H9 (cell line): ENCODE data around the gene CD52. TPM values are rescaled to one million over a fixed set of nuclear protein-coding genes. Genes with fewer than 3 reads are reported as not detected.

Source experiments
- DNase-seq: peaks from one replicate; pipeline ENCODE4 v3.0.0-alpha.2; 2017
- H2AFZ ChIP-seq: one replicate; pipeline ENCODE4 v1.6.1; 2013; ENCODE audit warnings: mild to moderate bottlenecking, low read length, control low read depth, moderate library complexity
- H2AK5ac ChIP-seq: 2 replicates; pipeline ENCODE4 v1.6.1; 2013; ENCODE audit warnings: low read length, control low read depth, mixed read lengths; ENCODE audit not compliant: insufficient read length
- H2BK120ac ChIP-seq: one replicate; pipeline ENCODE4 v1.6.1; 2013; ENCODE audit warnings: low read depth, mild to moderate bottlenecking, low read length, control low read depth, inconsistent platforms; ENCODE audit not compliant: poor library complexity, severe bottlenecking
- H2BK12ac ChIP-seq: 2 replicates; pipeline ENCODE4 v1.6.1; 2013; ENCODE audit warnings: low read length, control low read depth, mixed read lengths, low read depth; ENCODE audit not compliant: insufficient read length
- H2BK15ac ChIP-seq: 2 replicates; pipeline ENCODE4 v1.6.1; 2013; ENCODE audit warnings: low read depth, low read length, control low read depth
- H2BK20ac ChIP-seq: one replicate; pipeline ENCODE4 v1.6.1; 2013; ENCODE audit warnings: low read depth, mild to moderate bottlenecking, low read length, control low read depth, inconsistent platforms; ENCODE audit not compliant: poor library complexity, severe bottlenecking
- H2BK5ac ChIP-seq: 2 replicates; pipeline ENCODE4 v1.6.1; 2013; ENCODE audit warnings: low read length, control low read depth, mixed read lengths; ENCODE audit not compliant: insufficient read length
- H3K14ac ChIP-seq: 2 replicates; pipeline ENCODE4 v1.6.1; 2013; ENCODE audit warnings: low read length, control low read depth; ENCODE audit not compliant: insufficient read depth
- H3K18ac ChIP-seq: 2 replicates; pipeline ENCODE4 v1.6.1; 2013; ENCODE audit warnings: low read depth, mild to moderate bottlenecking, mixed read lengths, low read length, control low read depth; ENCODE audit not compliant: insufficient read length
- H3K23ac ChIP-seq: 2 replicates; pipeline ENCODE4 v1.6.1; 2013; ENCODE audit warnings: low read length, control low read depth, mixed read lengths, low read depth; ENCODE audit not compliant: insufficient read length
- H3K23me2 ChIP-seq: 2 replicates; pipeline ENCODE4 v1.6.1; 2013; ENCODE audit warnings: low read depth, mild to moderate bottlenecking, mixed read lengths, low read length, control low read depth; ENCODE audit not compliant: insufficient read length, poor library complexity, severe bottlenecking
- H3K27ac ChIP-seq: 2 replicates; pipeline ENCODE4 v1.5.1; 2013; ENCODE audit warnings: low read length, control low read depth, mixed read lengths, low read depth; ENCODE audit not compliant: insufficient read length
- H3K27me3 ChIP-seq: 2 replicates; pipeline ENCODE4 v1.6.1; 2013; ENCODE audit warnings: low read length, control low read depth, inconsistent platforms; ENCODE audit not compliant: insufficient read depth
- H3K4ac ChIP-seq: 2 replicates; pipeline ENCODE4 v1.6.1; 2013; ENCODE audit warnings: low read depth, mild to moderate bottlenecking, control low read depth, inconsistent platforms, low read length, moderate library complexity
- H3K4me1 ChIP-seq: 2 replicates; pipeline ENCODE4 v1.6.1; 2013; ENCODE audit warnings: low read length, control low read depth, inconsistent platforms; ENCODE audit not compliant: insufficient read depth
- H3K4me2 ChIP-seq: 2 replicates; pipeline ENCODE4 v1.6.1; 2013; ENCODE audit warnings: low read length, control low read depth, mixed read lengths; ENCODE audit not compliant: insufficient read length, insufficient read depth
- H3K56ac ChIP-seq: 2 replicates; pipeline ENCODE4 v1.6.1; 2013; ENCODE audit warnings: low read depth, mild to moderate bottlenecking, mixed read lengths, low read length, control low read depth; ENCODE audit not compliant: insufficient read length
- H3K79me1 ChIP-seq: 2 replicates; pipeline ENCODE4 v1.6.1; 2013; ENCODE audit warnings: low read depth, mild to moderate bottlenecking, moderate library complexity, low read length, control low read depth, inconsistent platforms; ENCODE audit not compliant: insufficient read depth, poor library complexity, severe bottlenecking
- H3K79me2 ChIP-seq: 2 replicates; pipeline ENCODE4 v1.6.1; 2013; ENCODE audit warnings: low read length, control low read depth, inconsistent platforms; ENCODE audit not compliant: insufficient read depth
- H3K9ac ChIP-seq: 2 replicates; pipeline ENCODE4 v1.6.1; 2013; ENCODE audit warnings: low read length, control low read depth, mixed read lengths; ENCODE audit not compliant: insufficient read length; ENCODE audit errors: extremely low read depth
- H3K9me3 ChIP-seq: one replicate; pipeline ENCODE4 v1.6.1; 2013; ENCODE audit warnings: low read depth, low read length, inconsistent platforms; ENCODE audit not compliant: control insufficient read depth
- H3T11ph ChIP-seq: one replicate; pipeline ENCODE4 v1.6.1; 2013; ENCODE audit warnings: mild to moderate bottlenecking, low read length, control low read depth, inconsistent platforms
- H4K20me1 ChIP-seq: one replicate; pipeline ENCODE4 v1.6.1; 2013; ENCODE audit not compliant: control insufficient read depth, insufficient read length, insufficient read depth
- H4K5ac ChIP-seq: 2 replicates; pipeline ENCODE4 v1.6.1; 2013; ENCODE audit warnings: low read depth, mild to moderate bottlenecking, mixed read lengths, low read length, control low read depth; ENCODE audit not compliant: insufficient read length
- H4K8ac ChIP-seq: replicated peaks from 2 replicates; pipeline ENCODE4 v1.6.1; 2013; ENCODE audit warnings: low read length, control low read depth, mixed read lengths, low read depth; ENCODE audit not compliant: insufficient read length
- H4K91ac ChIP-seq: 2 replicates; pipeline ENCODE4 v1.6.1; 2013; ENCODE audit warnings: low read depth, mild to moderate bottlenecking, moderate library complexity, mixed read lengths, low read length, control low read depth; ENCODE audit not compliant: insufficient read length
- H3K27ac Mint-ChIP-seq, 3 experiments: 2 replicates in 2 of 3; 3 replicates in 1 of 3; pipeline ENCODE4 v1.8.0; 2020 to 2021; ENCODE audit warnings: mixed read lengths in 3 of 3, mild to moderate bottlenecking in 1 of 3, moderate library complexity in 1 of 3
- H3K27me3 Mint-ChIP-seq: 2 replicates; pipeline ENCODE4 v1.8.0; 2021; ENCODE audit warnings: low read depth, mild to moderate bottlenecking, moderate library complexity, mixed read lengths
- H3K36me3 Mint-ChIP-seq, 3 experiments: 2 replicates in 2 of 3; 3 replicates in 1 of 3; pipeline ENCODE4 v1.8.0; 2020 to 2021; ENCODE audit warnings: low read depth in 3 of 3, mixed read lengths in 3 of 3; ENCODE audit not compliant: insufficient read depth in 1 of 3
- H3K4me1 Mint-ChIP-seq, 2 experiments: 2 replicates each; pipeline ENCODE4 v1.8.0; 2020; ENCODE audit warnings: mixed read lengths in 2 of 2
- H3K4me3 Mint-ChIP-seq, 2 experiments: 2 replicates in 1 of 2; 3 replicates in 1 of 2; pipeline ENCODE4 v1.8.0; 2020 to 2021; ENCODE audit warnings: mild to moderate bottlenecking in 2 of 2, mixed read lengths in 2 of 2, moderate library complexity in 1 of 2
- H3K9me3 Mint-ChIP-seq, 2 experiments: 2 replicates in 1 of 2; 3 replicates in 1 of 2; pipeline ENCODE4 v1.8.0; 2020; ENCODE audit warnings: mild to moderate bottlenecking in 2 of 2, mixed read lengths in 2 of 2, moderate library complexity in 1 of 2
- WGBS: extraction: QIAGEN DNeasy Blood & Tissue Kit; methylation state at CpG from one replicate; pipeline ENCODE4 v1.1.7; 2013; ENCODE audit warnings: missing lambda C conversion rate, low lambda C conversion rate, mixed read lengths; ENCODE audit not compliant: insufficient read length; ENCODE audit errors: extremely low coverage; 5-methylcytosine and 5-hydroxymethylcytosine counted together
- total RNA-seq: library from RNA; stranded (reverse); gene quantifications from 2 replicates; pipeline ENCODE4 v1.2.1, GENCODE V29; 2021
- TF ChIP-seq, protein P1 (sequence below): fragments of 200-600 bp; sonication (generic); conservative IDR thresholded peaks from 3 replicates; pipeline ENCODE4 v1.8.0; 2021; ENCODE audit warnings: antibody characterized with exemption, mild to moderate bottlenecking

Gene CD52
- total RNA-seq, 1 experiment from 2014 or later, result 4.1 TPM

GRCh38 chr1:26368006-26368405 is 50.2 kb downstream of the CD52 start:
- Mint-ChIP-seq H3K4me1 (peaks cover 6 to 17% of the 10 kb centered on the region in 2 experiments), H3K27ac (no peak overlapping the region), H3K36me3 (no peaks in the 10 kb centered on the region), H3K27me3 (peaks cover 26% of the 10 kb centered on the region), H3K9me3 (peaks cover 0 to 3% of the 10 kb centered on the region in 2 experiments; a peak in 3 of 5 replicates), H3K4me3 (no peak overlapping the region)
- H2BK20ac ChIP-seq, result no peak overlapping the region
- no peaks in the 10 kb centered on the region for H3K79me1 ChIP-seq
- H4K91ac ChIP-seq, result no peak overlapping the region
- no peaks in the 10 kb centered on the region for H4K20me1 ChIP-seq
- H3K4me2 ChIP-seq, result no peak overlapping the region
- H2AK5ac ChIP-seq, result no peak overlapping the region
- H3K4ac ChIP-seq, result no peak overlapping the region
- no peak overlapping the region for H3K9ac ChIP-seq
- no CpG with 5 or more reads among the region's 4 CpGs for WGBS
- H3K79me2 ChIP-seq, result no peaks in the 10 kb centered on the region
- H3K27ac ChIP-seq, result no peak overlapping the region
- no peaks in the 10 kb centered on the region for H3K9me3 ChIP-seq
- no peak overlapping the region for H2BK15ac ChIP-seq
- H4K8ac ChIP-seq, result no peak overlapping the region
- no peaks in the 10 kb centered on the region for H3K23me2 ChIP-seq
- H4K5ac ChIP-seq, result no peak overlapping the region
- H2BK120ac ChIP-seq, result no peak overlapping the region
- H3K14ac ChIP-seq, result no peak overlapping the region
- no peak for DNase-seq
- H2AFZ ChIP-seq, result no peak overlapping the region
- no peak overlapping the region for H3T11ph ChIP-seq
- H3K27me3 ChIP-seq, result no peaks in the 10 kb centered on the region
- TF ChIP-seq, protein P1, sequence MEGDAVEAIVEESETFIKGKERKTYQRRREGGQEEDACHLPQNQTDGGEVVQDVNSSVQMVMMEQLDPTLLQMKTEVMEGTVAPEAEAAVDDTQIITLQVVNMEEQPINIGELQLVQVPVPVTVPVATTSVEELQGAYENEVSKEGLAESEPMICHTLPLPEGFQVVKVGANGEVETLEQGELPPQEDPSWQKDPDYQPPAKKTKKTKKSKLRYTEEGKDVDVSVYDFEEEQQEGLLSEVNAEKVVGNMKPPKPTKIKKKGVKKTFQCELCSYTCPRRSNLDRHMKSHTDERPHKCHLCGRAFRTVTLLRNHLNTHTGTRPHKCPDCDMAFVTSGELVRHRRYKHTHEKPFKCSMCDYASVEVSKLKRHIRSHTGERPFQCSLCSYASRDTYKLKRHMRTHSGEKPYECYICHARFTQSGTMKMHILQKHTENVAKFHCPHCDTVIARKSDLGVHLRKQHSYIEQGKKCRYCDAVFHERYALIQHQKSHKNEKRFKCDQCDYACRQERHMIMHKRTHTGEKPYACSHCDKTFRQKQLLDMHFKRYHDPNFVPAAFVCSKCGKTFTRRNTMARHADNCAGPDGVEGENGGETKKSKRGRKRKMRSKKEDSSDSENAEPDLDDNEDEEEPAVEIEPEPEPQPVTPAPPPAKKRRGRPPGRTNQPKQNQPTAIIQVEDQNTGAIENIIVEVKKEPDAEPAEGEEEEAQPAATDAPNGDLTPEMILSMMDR, result no peak
- H3K18ac ChIP-seq, result no peak overlapping the region
- no peak overlapping the region for H2BK5ac ChIP-seq
- H3K23ac ChIP-seq, result no peak overlapping the region
- H2BK12ac ChIP-seq, result no peak overlapping the region
- H3K56ac ChIP-seq, result no peak overlapping the region
- H3K4me1 ChIP-seq, result no peaks in the 10 kb centered on the region
